Measurements from ENCODE around the gene DPP10. TPM values are rescaled to one million over a fixed set of nuclear protein-coding genes. Genes with fewer than 3 reads are reported as not detected.

The DPP10 gene
- total RNA-seq, 4 donors from 2014 or later, result 1.9 to 4.6 (median 3.9) TPM

DNA sequence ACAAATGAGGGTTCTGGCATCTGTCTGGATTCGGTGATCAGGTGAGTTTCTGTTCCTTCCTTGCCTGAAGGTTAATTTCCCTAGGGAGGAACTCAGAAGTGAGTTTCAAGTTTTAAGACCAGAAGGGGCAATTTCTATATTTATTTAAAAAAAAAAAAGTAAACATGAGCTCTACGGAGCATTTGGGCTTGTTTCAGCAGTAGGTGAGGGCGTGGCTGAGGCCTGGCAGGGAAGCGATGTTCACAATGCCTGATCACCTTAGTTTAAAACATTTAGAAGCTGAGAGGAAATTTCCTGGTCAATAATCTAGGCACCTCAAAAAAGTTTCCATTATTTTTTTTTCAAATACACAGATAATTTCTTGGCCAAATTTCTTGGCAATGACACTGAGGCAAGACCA lies 629.1 kb downstream of the DPP10 start:
- Histone ChIP-seq H3K4me3 (no peak overlapping the region), H3K27ac (no peak overlapping the region), H3K36me3 (no peaks in the 10 kb centered on the region), H3K4me1 (no peaks in the 10 kb centered on the region), H3K27me3 (no peaks in the 10 kb centered on the region), H3K9me3 (no peaks in the 10 kb centered on the region)
- no peak for TF ChIP-seq POLR2AphosphoS5 (IDR thresholded peaks at IDR 0.05)
- no peak for TF ChIP-seq POLR2A (IDR thresholded peaks at IDR 0.05)
- TF ChIP-seq, protein P1, sequence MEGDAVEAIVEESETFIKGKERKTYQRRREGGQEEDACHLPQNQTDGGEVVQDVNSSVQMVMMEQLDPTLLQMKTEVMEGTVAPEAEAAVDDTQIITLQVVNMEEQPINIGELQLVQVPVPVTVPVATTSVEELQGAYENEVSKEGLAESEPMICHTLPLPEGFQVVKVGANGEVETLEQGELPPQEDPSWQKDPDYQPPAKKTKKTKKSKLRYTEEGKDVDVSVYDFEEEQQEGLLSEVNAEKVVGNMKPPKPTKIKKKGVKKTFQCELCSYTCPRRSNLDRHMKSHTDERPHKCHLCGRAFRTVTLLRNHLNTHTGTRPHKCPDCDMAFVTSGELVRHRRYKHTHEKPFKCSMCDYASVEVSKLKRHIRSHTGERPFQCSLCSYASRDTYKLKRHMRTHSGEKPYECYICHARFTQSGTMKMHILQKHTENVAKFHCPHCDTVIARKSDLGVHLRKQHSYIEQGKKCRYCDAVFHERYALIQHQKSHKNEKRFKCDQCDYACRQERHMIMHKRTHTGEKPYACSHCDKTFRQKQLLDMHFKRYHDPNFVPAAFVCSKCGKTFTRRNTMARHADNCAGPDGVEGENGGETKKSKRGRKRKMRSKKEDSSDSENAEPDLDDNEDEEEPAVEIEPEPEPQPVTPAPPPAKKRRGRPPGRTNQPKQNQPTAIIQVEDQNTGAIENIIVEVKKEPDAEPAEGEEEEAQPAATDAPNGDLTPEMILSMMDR (IDR thresholded peaks at IDR 0.05), result no peak
- TF ChIP-seq EP300 (IDR thresholded peaks at IDR 0.05), result no peak
- WGBS, 2 donors (ENCODE audit: low coverage in 1 of 2), result 80 to 85% methylated on average over 4 of the region's 4 CpGs
- ATAC-seq, result no peak

DNA sequence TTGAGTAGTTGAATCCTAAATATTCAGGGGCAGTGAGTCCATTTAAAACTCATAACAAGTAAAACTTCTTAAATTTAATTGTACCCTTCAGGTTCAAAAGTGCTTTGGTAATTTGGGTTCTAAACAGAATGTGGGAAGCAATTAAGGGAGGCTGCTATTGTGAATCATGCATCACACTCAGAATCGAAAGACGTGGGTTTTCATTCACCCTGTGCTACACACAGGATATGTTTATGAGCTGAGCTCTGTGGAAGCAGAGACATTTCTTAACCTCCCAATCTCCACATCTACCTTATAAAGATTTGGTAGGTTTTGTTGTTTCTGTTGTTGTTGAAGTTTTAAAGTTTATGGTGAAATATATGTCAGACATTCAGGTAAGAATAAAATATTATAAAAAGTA lies 633.4 kb downstream of the DPP10 start:
- TF ChIP-seq EP300 (IDR thresholded peaks at IDR 0.05) (no peak), POLR2AphosphoS5 (IDR thresholded peaks at IDR 0.05) (no peak), POLR2A (IDR thresholded peaks at IDR 0.05) (no peak)
- TF ChIP-seq, protein P1 (IDR thresholded peaks at IDR 0.05), result no peak
- Histone ChIP-seq H3K9me3 (no peaks in the 10 kb centered on the region), H3K4me1 (no peaks in the 10 kb centered on the region), H3K36me3 (no peaks in the 10 kb centered on the region), H3K4me3 (no peak overlapping the region), H3K27ac (no peak overlapping the region), H3K27me3 (no peaks in the 10 kb centered on the region)
- WGBS, 2 donors (ENCODE audit: low coverage in 1 of 2), result 73 to 89% methylated on average over 2 of the region's 2 CpGs
- ATAC-seq, result no peak

DNA sequence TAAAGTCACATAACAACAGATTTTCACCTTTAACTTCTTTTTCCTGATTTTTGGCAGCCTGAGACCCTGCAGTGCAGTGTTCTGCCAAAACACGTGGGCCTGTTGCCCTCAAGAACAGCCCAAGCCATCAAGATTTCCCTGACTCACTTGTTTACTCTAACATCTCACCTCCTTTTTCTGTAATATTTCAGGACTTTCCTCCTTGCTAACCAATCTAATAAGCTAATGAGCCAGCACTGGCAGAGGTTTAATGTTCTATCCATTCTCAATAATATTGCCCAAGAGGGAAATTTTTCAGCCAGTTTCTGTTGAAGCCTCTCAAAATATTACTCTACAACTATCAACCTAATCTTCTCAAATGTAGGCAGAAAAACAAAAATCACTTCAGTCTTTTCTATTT lies 635.2 kb downstream of the DPP10 start:
- no peaks in the 10 kb centered on the region for H3K36me3 ChIP-seq

GRCh38 chr2:115083225-115083624 lies 640.8 kb downstream of the DPP10 start:
- no peak overlapping the region for H3K4me3 ChIP-seq
- TF ChIP-seq POLR2AphosphoS5 (IDR thresholded peaks at IDR 0.05) (no peak), EP300 (IDR thresholded peaks at IDR 0.05) (no peak), POLR2A (IDR thresholded peaks at IDR 0.05) (no peak)
- TF ChIP-seq, protein P1 (IDR thresholded peaks at IDR 0.05), result no peak
- H3K9me3 ChIP-seq, result no peaks in the 10 kb centered on the region
- no peaks in the 10 kb centered on the region for H3K36me3 ChIP-seq
- no peak overlapping the region for H3K27ac ChIP-seq
- no peaks in the 10 kb centered on the region for H3K27me3 ChIP-seq
- H3K4me1 ChIP-seq, result no peaks in the 10 kb centered on the region
- ATAC-seq, result no peak
- WGBS, 2 donors (ENCODE audit: low coverage in 1 of 2), result 61 to 73% methylated on average over 4 of the region's 4 CpGs

More for the DNA sequence above, 635.2 kb downstream of the DPP10 start:
- no peaks in the 10 kb centered on the region for H3K27me3 ChIP-seq
- 9 to 14% methylated on average over 1 of the region's 1 CpG for WGBS, 2 donors (ENCODE audit: low coverage in 1 of 2)
- H3K9me3 ChIP-seq, result no peaks in the 10 kb centered on the region
- no peaks in the 10 kb centered on the region for H3K4me1 ChIP-seq
- H3K27ac ChIP-seq, result no peak overlapping the region
- no peak for ATAC-seq
- H3K4me3 ChIP-seq, result no peak overlapping the region
- TF ChIP-seq, protein P1 (IDR thresholded peaks at IDR 0.05), result no peak
- TF ChIP-seq POLR2A (IDR thresholded peaks at IDR 0.05), result no peak
- TF ChIP-seq EP300 (IDR thresholded peaks at IDR 0.05), result no peak
- no peak for TF ChIP-seq POLR2AphosphoS5 (IDR thresholded peaks at IDR 0.05)

DNA sequence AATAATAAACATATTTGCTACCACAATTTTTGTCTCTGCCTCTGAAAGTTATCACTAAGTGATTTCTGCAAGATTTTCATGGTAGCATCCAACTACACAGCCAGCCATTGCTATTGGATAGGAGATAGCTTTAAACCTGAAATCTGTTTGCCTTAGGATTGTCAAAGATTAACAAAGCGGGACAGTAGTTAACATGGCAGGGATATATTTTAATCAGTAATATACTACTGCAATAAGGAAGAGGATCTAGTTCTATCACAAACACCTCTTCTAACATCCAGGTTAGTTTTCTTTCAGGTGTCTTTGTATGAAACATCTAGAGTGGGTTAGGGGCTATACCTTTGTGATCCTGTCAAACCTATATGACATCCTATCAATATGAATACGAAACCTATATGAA lies 641.3 kb downstream of the DPP10 start:
- no peaks in the 10 kb centered on the region for H3K9me3 ChIP-seq
- H3K36me3 ChIP-seq, result no peaks in the 10 kb centered on the region
- H3K4me3 ChIP-seq, result no peak overlapping the region
- H3K27ac ChIP-seq, result no peak overlapping the region
- no peaks in the 10 kb centered on the region for H3K27me3 ChIP-seq
- no peak for ATAC-seq
- H3K4me1 ChIP-seq, result no peaks in the 10 kb centered on the region
- TF ChIP-seq POLR2A (IDR thresholded peaks at IDR 0.05) (no peak), POLR2AphosphoS5 (IDR thresholded peaks at IDR 0.05) (no peak), EP300 (IDR thresholded peaks at IDR 0.05) (no peak)
- TF ChIP-seq, protein P1 (IDR thresholded peaks at IDR 0.05), result no peak
- WGBS, 2 donors (ENCODE audit: low coverage in 1 of 2), result 71 to 91% methylated on average over 1 to 2 of the region's 2 CpGs
